ENCODE measurements around the gene NCEH1. TPM values are rescaled to one million over a fixed set of nuclear protein-coding genes. Genes with fewer than 3 reads are reported as not detected.

NCEH1 gene
- polyA plus RNA-seq, 1 of the 3 experiments (the other 2 are of a cell fraction): 7.5 TPM

DNA sequence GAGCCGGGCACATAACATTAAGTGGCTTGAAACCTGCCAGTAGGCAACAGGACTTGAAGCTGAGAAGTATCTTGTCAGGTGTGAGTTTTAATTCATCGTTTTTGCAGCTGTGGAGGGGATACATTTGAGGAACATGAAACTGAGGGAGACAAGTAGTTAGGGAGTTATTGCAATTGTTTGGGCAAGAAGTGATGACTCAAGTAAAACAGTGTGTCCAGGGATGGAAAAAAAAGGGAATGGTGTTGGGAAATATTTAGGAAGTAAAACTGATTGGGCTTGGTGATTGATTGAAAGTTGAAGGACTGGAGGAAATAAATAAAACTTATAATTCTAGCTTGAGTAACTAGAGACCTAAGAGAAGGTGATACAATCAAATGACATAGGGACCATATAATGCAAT is 85.5 kb downstream of the NCEH1 start:
- H3K4me2 ChIP-seq: no peak overlapping the region
- POLR2A ChIA-PET: no interaction called here
- no peaks in the 10 kb centered on the region for H3K9me3 ChIP-seq
- no peaks in the 10 kb centered on the region for H3K27me3 ChIP-seq (ENCODE audit: insufficient read depth)
- no peaks in the 10 kb centered on the region for H3K9me2 ChIP-seq
- TF ChIP-seq RXRA (IDR thresholded peaks at IDR 0.05; ENCODE audit: borderline replicate concordance, low read depth) (no peak), GABPA (IDR thresholded peaks at IDR 0.05; ENCODE audit: low read depth) (no peak), MEF2A (IDR thresholded peaks at IDR 0.05; ENCODE audit: borderline replicate concordance, low read depth) (no peak), EP300 (IDR thresholded peaks at IDR 0.05; ENCODE audit: borderline replicate concordance in 1 of 2, low read depth in 1 of 2, low read length in 1 of 2) (no peak), RAD21 (IDR thresholded peaks at IDR 0.05; ENCODE audit: low read length) (no peak), CHD2 (IDR thresholded peaks at IDR 0.05; ENCODE audit: low read length, partially characterized antibody) (no peak), TEAD4 (IDR thresholded peaks at IDR 0.05; ENCODE audit: borderline replicate concordance, insufficient read depth) (no peak), SIN3A (IDR thresholded peaks at IDR 0.05; ENCODE audit: borderline replicate concordance, low read depth, low read length) (no peak), RCOR1 (IDR thresholded peaks at IDR 0.05; ENCODE audit: low read length) (no peak), TAF1 (IDR thresholded peaks at IDR 0.05; ENCODE audit: borderline replicate concordance, low read depth, low read length) (no peak), FOXM1 (IDR thresholded peaks at IDR 0.05; ENCODE audit: low read depth) (no peak), EZH2phosphoT487 (IDR thresholded peaks at IDR 0.05; ENCODE audit: borderline replicate concordance, low read depth) (no peak), FOSL2 (IDR thresholded peaks at IDR 0.05; ENCODE audit: borderline replicate concordance, low read depth) (no peak), MXI1 (IDR thresholded peaks at IDR 0.05; ENCODE audit: low read depth, low read length) (no peak)
- TF ChIP-seq, protein P1, sequence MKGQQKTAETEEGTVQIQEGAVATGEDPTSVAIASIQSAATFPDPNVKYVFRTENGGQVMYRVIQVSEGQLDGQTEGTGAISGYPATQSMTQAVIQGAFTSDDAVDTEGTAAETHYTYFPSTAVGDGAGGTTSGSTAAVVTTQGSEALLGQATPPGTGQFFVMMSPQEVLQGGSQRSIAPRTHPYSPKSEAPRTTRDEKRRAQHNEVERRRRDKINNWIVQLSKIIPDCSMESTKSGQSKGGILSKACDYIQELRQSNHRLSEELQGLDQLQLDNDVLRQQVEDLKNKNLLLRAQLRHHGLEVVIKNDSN (IDR thresholded peaks at IDR 0.05; ENCODE audit: borderline replicate concordance, low read depth): no peak
- TF ChIP-seq, protein P2, sequence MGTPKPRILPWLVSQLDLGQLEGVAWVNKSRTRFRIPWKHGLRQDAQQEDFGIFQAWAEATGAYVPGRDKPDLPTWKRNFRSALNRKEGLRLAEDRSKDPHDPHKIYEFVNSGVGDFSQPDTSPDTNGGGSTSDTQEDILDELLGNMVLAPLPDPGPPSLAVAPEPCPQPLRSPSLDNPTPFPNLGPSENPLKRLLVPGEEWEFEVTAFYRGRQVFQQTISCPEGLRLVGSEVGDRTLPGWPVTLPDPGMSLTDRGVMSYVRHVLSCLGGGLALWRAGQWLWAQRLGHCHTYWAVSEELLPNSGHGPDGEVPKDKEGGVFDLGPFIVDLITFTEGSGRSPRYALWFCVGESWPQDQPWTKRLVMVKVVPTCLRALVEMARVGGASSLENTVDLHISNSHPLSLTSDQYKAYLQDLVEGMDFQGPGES (IDR thresholded peaks at IDR 0.05; ENCODE audit: low read depth, low read length): no peak
- H3K4me3 ChIP-seq (ENCODE audit: low read depth in 2 of 2, low read length in 1 of 2): no peak overlapping the region
- CTCF ChIA-PET: no interaction called here
- peak overlapping the region in 1 of 2 experiments; percentile 34; a peak in 1 of 4 replicates for H3K27ac ChIP-seq (ENCODE audit: low read depth in 2 of 2, low read length in 1 of 2)
- H4K20me1 ChIP-seq (ENCODE audit: insufficient read depth): no peaks in the 10 kb centered on the region
- H3F3A ChIP-seq (replicated peaks; ENCODE audit: insufficient read depth): peaks cover 13% of the 10 kb centered on the region
- 96% methylated on average over 2 of the region's 2 CpGs for WGBS (ENCODE audit: low lambda C conversion rate)
- no peak for DNase-seq
- no peaks in the 10 kb centered on the region for H3K79me2 ChIP-seq (ENCODE audit: insufficient read depth)
- H3K4me1 ChIP-seq (ENCODE audit: control insufficient read depth in 1 of 2, insufficient read depth in 2 of 2, low read depth in 1 of 2, low read length in 1 of 2): peaks cover 0 to 11% of the 10 kb centered on the region in 2 experiments; a peak in 1 of 4 replicates
- no peaks in the 10 kb centered on the region for H3K36me3 ChIP-seq (replicated peaks in 1 of 2; ENCODE audit: control insufficient read depth in 1 of 2, insufficient read depth in 2 of 2, low read length in 1 of 2)
- H3K9ac ChIP-seq: no peak overlapping the region
- H2AFZ ChIP-seq (ENCODE audit: low read depth): no peak overlapping the region

DNA sequence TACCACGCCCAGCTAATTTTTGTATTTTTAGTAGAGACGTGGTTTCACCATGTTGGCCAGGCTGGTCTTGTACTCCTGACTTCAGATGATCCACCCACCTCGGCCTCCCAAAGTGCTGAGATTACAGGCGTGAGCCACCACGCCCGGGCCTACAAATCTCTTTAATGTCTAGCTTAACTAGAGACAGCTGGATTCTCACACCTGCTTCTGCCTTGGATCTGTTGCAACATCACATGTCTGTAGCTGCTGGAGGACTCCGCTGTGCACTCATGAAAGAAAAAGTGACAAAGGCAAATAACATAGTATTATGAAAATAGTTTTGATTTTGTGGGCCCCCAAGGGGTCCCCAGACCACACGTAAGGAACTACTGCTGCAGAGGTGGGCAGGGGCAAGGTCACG is 85.9 kb downstream of the NCEH1 start:
- H3K27ac ChIP-seq (ENCODE audit: low read depth in 2 of 2, low read length in 1 of 2): no peak overlapping the region
- H3K9me2 ChIP-seq: no peaks in the 10 kb centered on the region
- H3K4me1 ChIP-seq (ENCODE audit: control insufficient read depth in 1 of 2, insufficient read depth in 2 of 2, low read depth in 1 of 2, low read length in 1 of 2): peaks cover 0 to 11% of the 10 kb centered on the region in 2 experiments; a peak in 1 of 4 replicates
- no peak overlapping the region for H3K4me3 ChIP-seq (ENCODE audit: low read depth in 2 of 2, low read length in 1 of 2)
- no peak overlapping the region for H2AFZ ChIP-seq (ENCODE audit: low read depth)
- no peak overlapping the region for H3K4me2 ChIP-seq
- no peaks in the 10 kb centered on the region for H4K20me1 ChIP-seq (ENCODE audit: insufficient read depth)
- peaks cover 13% of the 10 kb centered on the region for H3F3A ChIP-seq (replicated peaks; ENCODE audit: insufficient read depth)
- H3K9me3 ChIP-seq: no peaks in the 10 kb centered on the region
- no peak for TF ChIP-seq NFIC (IDR thresholded peaks at IDR 0.05; ENCODE audit: borderline replicate concordance)
- no peak for DNase-seq
- CTCF ChIA-PET: no interaction called here
- H3K9ac ChIP-seq: no peak overlapping the region
- H3K36me3 ChIP-seq (replicated peaks in 1 of 2; ENCODE audit: control insufficient read depth in 1 of 2, insufficient read depth in 2 of 2, low read length in 1 of 2): no peaks in the 10 kb centered on the region
- 89% methylated on average over 9 of the region's 9 CpGs for WGBS (ENCODE audit: low lambda C conversion rate)
- no peaks in the 10 kb centered on the region for H3K27me3 ChIP-seq (ENCODE audit: insufficient read depth)
- POLR2A ChIA-PET: no interaction called here
- H3K79me2 ChIP-seq (ENCODE audit: insufficient read depth): no peaks in the 10 kb centered on the region
